ENCODE results near the gene AP4E1. TPM values are rescaled to one million over a fixed set of nuclear protein-coding genes. Genes with fewer than 3 reads are reported as not detected.

The AP4E1 gene
- total RNA-seq, 1 experiment from 2014 or later, result 10.1 TPM

DNA sequence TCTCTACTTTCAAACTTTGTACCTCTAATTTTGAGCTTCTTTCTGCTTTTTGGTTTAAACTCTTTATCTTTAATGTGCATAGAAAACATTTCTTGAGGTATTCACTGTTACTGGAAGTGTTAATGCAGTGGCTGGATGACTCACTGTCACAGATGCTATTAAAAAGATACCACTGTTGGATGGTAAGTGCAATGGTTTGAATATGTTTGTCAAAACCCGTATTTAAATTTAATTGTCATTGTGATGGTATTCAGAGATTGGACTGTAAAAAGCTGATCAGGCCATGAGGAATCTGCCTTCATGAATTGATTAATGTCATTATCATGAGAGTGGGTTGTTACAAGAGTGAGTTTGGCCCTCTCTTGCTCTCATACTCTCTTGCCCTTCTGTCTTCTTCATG, 70.6 kb downstream of the AP4E1 start:
- POLR2A ChIA-PET, result no interaction called here
- Histone ChIP-seq H3K9ac (ENCODE audit: low read length) (no peak overlapping the region), H3K4me1 (ENCODE audit: control insufficient read depth in 1 of 2, insufficient read depth in 2 of 2, low read length in 2 of 2) (no peaks in the 10 kb centered on the region), H3K36me3 (ENCODE audit: control insufficient read depth in 1 of 2, insufficient read depth in 2 of 2, low read length in 2 of 2) (no peaks in the 10 kb centered on the region), H2AFZ (ENCODE audit: low read depth, low read length, poor library complexity, severe bottlenecking) (no peak overlapping the region), H3K9me2 (ENCODE audit: insufficient read depth) (no peaks in the 10 kb centered on the region), H4K20me1 (ENCODE audit: insufficient read depth) (no peaks in the 10 kb centered on the region), H3K4me2 (ENCODE audit: low read length) (no peak overlapping the region), H3K79me2 (ENCODE audit: insufficient read depth, low read length) (no peaks in the 10 kb centered on the region), H3K9me3 (ENCODE audit: control insufficient read depth in 1 of 2, insufficient read depth in 1 of 2, low read depth in 1 of 2, low read length in 2 of 2) (no peaks in the 10 kb centered on the region), H3K4me3 (replicated peaks in 1 of 2; ENCODE audit: low read depth in 1 of 2, low read length in 2 of 2) (no peak overlapping the region), H3K27ac (ENCODE audit: low read depth, low read length) (no peak overlapping the region), H3K27me3 (ENCODE audit: insufficient read depth, low read length) (no peaks in the 10 kb centered on the region)
- intact Hi-C loops (cut with micrococcal nuclease), result no loop called here
- DNase-seq (ENCODE audit: low read depth, low spot score) (no peak), ATAC-seq (no peak)
- CTCF ChIA-PET, result no interaction called here
- RAD21 ChIA-PET (ENCODE audit: low non-redundant PET in 1 of 2, low total read pairs in 2 of 2, uncharacterized antibody in 2 of 2, unreplicated experiment in 2 of 2), result no interaction called here
- no TSS peak for BruUV-seq (replicated peaks)
- TF ChIP-seq SRF (IDR thresholded peaks at IDR 0.05; ENCODE audit: low read depth) (no peak), POLR2AphosphoS5 (IDR thresholded peaks at IDR 0.05; ENCODE audit: low read depth, low read length) (no peak), EZH2 (IDR thresholded peaks at IDR 0.05) (no peak), SIN3A (IDR thresholded peaks at IDR 0.05; ENCODE audit: low read depth) (no peak), RAD21 (IDR thresholded peaks at IDR 0.05; ENCODE audit: low read depth) (no peak), POLR2A (IDR thresholded peaks at IDR 0.05; ENCODE audit: borderline replicate concordance, extremely low read depth, insufficient read depth, insufficient read length) (no peak), YY1 (IDR thresholded peaks at IDR 0.05; ENCODE audit: extremely low read depth, insufficient replicate concordance, low read depth, low read length) (no peak), ELF1 (IDR thresholded peaks at IDR 0.05; ENCODE audit: borderline replicate concordance, low read depth) (no peak), CEBPB (IDR thresholded peaks at IDR 0.05; ENCODE audit: low read depth) (no peak), MAX (IDR thresholded peaks at IDR 0.05) (no peak), ATF3 (IDR thresholded peaks at IDR 0.05) (no peak), SP1 (IDR thresholded peaks at IDR 0.05; ENCODE audit: low read depth) (no peak), REST (IDR thresholded peaks at IDR 0.05; ENCODE audit: low read depth) (no peak), FOSL1 (IDR thresholded peaks at IDR 0.05; ENCODE audit: low read depth) (no peak), CBX3 (IDR thresholded peaks at IDR 0.05; ENCODE audit: low read depth) (no peak), ZFX (IDR thresholded peaks at IDR 0.05) (no peak)
- TF ChIP-seq, protein P1, sequence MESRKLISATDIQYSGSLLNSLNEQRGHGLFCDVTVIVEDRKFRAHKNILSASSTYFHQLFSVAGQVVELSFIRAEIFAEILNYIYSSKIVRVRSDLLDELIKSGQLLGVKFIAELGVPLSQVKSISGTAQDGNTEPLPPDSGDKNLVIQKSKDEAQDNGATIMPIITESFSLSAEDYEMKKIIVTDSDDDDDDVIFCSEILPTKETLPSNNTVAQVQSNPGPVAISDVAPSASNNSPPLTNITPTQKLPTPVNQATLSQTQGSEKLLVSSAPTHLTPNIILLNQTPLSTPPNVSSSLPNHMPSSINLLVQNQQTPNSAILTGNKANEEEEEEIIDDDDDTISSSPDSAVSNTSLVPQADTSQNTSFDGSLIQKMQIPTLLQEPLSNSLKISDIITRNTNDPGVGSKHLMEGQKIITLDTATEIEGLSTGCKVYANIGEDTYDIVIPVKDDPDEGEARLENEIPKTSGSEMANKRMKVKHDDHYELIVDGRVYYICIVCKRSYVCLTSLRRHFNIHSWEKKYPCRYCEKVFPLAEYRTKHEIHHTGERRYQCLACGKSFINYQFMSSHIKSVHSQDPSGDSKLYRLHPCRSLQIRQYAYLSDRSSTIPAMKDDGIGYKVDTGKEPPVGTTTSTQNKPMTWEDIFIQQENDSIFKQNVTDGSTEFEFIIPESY (IDR thresholded peaks at IDR 0.05; ENCODE audit: extremely low read depth, insufficient replicate concordance, low read length), result no peak
- TF ChIP-seq, protein P2, sequence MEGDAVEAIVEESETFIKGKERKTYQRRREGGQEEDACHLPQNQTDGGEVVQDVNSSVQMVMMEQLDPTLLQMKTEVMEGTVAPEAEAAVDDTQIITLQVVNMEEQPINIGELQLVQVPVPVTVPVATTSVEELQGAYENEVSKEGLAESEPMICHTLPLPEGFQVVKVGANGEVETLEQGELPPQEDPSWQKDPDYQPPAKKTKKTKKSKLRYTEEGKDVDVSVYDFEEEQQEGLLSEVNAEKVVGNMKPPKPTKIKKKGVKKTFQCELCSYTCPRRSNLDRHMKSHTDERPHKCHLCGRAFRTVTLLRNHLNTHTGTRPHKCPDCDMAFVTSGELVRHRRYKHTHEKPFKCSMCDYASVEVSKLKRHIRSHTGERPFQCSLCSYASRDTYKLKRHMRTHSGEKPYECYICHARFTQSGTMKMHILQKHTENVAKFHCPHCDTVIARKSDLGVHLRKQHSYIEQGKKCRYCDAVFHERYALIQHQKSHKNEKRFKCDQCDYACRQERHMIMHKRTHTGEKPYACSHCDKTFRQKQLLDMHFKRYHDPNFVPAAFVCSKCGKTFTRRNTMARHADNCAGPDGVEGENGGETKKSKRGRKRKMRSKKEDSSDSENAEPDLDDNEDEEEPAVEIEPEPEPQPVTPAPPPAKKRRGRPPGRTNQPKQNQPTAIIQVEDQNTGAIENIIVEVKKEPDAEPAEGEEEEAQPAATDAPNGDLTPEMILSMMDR (IDR thresholded peaks at IDR 0.05 in 2 of 3, conservative IDR thresholded peaks at IDR 0.05 in 1 of 3; ENCODE audit: borderline replicate concordance in 1 of 3, insufficient read depth in 1 of 3, low read depth in 2 of 3, low read length in 2 of 3), result no peak
